ENCODE data around the gene GNAQ. TPM values are rescaled to one million over a fixed set of nuclear protein-coding genes. Genes with fewer than 3 reads are reported as not detected.

GNAQ gene
- polyA plus RNA-seq, 3 donors, result 8.3 to 51.0 (median 9.6) TPM

GRCh38 chr9:77806741-77807140 is 224.9 kb downstream of the GNAQ start:
- Mint-ChIP-seq H3K4me3 (no peak overlapping the region), H3K27me3 (ENCODE audit: low read depth in 3 of 3) (no peaks in the 10 kb centered on the region), H3K36me3 (peaks cover 57 to 71% of the 10 kb centered on the region in 2 donors), H3K9me3 (no peaks in the 10 kb centered on the region), H3K4me1 (peaks cover 23% of the 10 kb centered on the region), H3K27ac (peak overlapping the region in 2 of 7 donors; percentile 1 to 21)
- no peak overlapping the region for H3K4me3 ChIP-seq (replicated peaks in 1 of 3; ENCODE audit: low read depth in 2 of 3, low read length in 3 of 3)
- intact Hi-C loops (cut with micrococcal nuclease), result no loop called here
- no peaks in the 10 kb centered on the region for H3K9me3 ChIP-seq (replicated peaks in 1 of 2; ENCODE audit: control insufficient read depth in 1 of 2, insufficient read depth in 1 of 2, low read length in 2 of 2)
- peaks cover 55% of the 10 kb centered on the region for H3K79me2 ChIP-seq (ENCODE audit: insufficient read depth, low read length)
- H3K9ac ChIP-seq (ENCODE audit: insufficient read depth, low read length, poor library complexity, severe bottlenecking), result no peak overlapping the region
- no peak for DNase-seq
- WGBS (ENCODE audit: insufficient coverage), result 95% methylated on average over 2 of the region's 5 CpGs
- no peaks in the 10 kb centered on the region for H3K27me3 ChIP-seq (ENCODE audit: control insufficient read depth in 2 of 2, insufficient read depth in 2 of 2, low read length in 2 of 2)
- peaks cover 95% of the 10 kb centered on the region for H4K20me1 ChIP-seq (ENCODE audit: insufficient read depth, low read length)
- peak overlapping the region in 1 of 2 donors; percentile 51 for H3K27ac ChIP-seq (ENCODE audit: low read depth in 1 of 2, low read length in 2 of 2)
- TF ChIP-seq CTCF (IDR thresholded peaks at IDR 0.05), result no peak
- H2AFZ ChIP-seq (ENCODE audit: insufficient read depth, low read depth, low read length, poor library complexity, severe bottlenecking), result no peak overlapping the region
- H3K4me1 ChIP-seq (ENCODE audit: control insufficient read depth in 1 of 2, insufficient read depth in 2 of 2, low read length in 2 of 2), result peaks cover 9 to 15% of the 10 kb centered on the region in 2 donors
- H3K4me2 ChIP-seq (replicated peaks; ENCODE audit: extremely low read depth, low read length, poor library complexity, severe bottlenecking), result no peak overlapping the region
- peaks cover 20 to 74% of the 10 kb centered on the region in 2 donors for H3K36me3 ChIP-seq (replicated peaks in 1 of 2; ENCODE audit: control insufficient read depth in 1 of 2, insufficient read depth in 2 of 2, low read length in 2 of 2)

- no CpG with 5 or more reads among the region's 2 CpGs for WGBS (ENCODE audit: insufficient coverage)
- H3K27me3 Mint-ChIP-seq (ENCODE audit: low read depth in 3 of 3), result no peaks in the 10 kb centered on the region
Observed at GRCh38 chr9:77805810-77806209, 225.8 kb downstream of the GNAQ start.

More at GRCh38 chr9:77805810-77806209, 225.8 kb downstream of the GNAQ start:
- peaks cover 9 to 15% of the 10 kb centered on the region in 2 donors for H3K4me1 ChIP-seq (ENCODE audit: control insufficient read depth in 1 of 2, insufficient read depth in 2 of 2, low read length in 2 of 2)
- peaks cover 12 to 75% of the 10 kb centered on the region in 2 donors for H3K36me3 ChIP-seq (replicated peaks in 1 of 2; ENCODE audit: control insufficient read depth in 1 of 2, insufficient read depth in 2 of 2, low read length in 2 of 2)
- H3K4me3 ChIP-seq (replicated peaks in 1 of 3; ENCODE audit: low read depth in 2 of 3, low read length in 3 of 3), result no peak overlapping the region
- peaks cover 64% of the 10 kb centered on the region for H3K79me2 ChIP-seq (ENCODE audit: insufficient read depth, low read length)
- Mint-ChIP-seq H3K36me3 (peaks cover 50 to 65% of the 10 kb centered on the region in 2 donors), H3K4me1 (peaks cover 24% of the 10 kb centered on the region), H3K27ac (peak overlapping the region in 1 of 7 donors; percentile 79), H3K9me3 (no peaks in the 10 kb centered on the region), H3K4me3 (no peak overlapping the region)
- no peak for DNase-seq
- no peak overlapping the region for H2AFZ ChIP-seq (ENCODE audit: insufficient read depth, low read depth, low read length, poor library complexity, severe bottlenecking)
- intact Hi-C loops (cut with micrococcal nuclease), result no loop called here
- no peak overlapping the region for H3K4me2 ChIP-seq (replicated peaks; ENCODE audit: extremely low read depth, low read length, poor library complexity, severe bottlenecking)
- no peaks in the 10 kb centered on the region for H3K27me3 ChIP-seq (ENCODE audit: control insufficient read depth in 2 of 2, insufficient read depth in 2 of 2, low read length in 2 of 2)
- H3K27ac ChIP-seq (ENCODE audit: low read depth in 1 of 2, low read length in 2 of 2), result no peak overlapping the region
- no peak overlapping the region for H3K9ac ChIP-seq (ENCODE audit: insufficient read depth, low read length, poor library complexity, severe bottlenecking)
- peaks cover 96% of the 10 kb centered on the region for H4K20me1 ChIP-seq (ENCODE audit: insufficient read depth, low read length)
- no peak for TF ChIP-seq CTCF (IDR thresholded peaks at IDR 0.05)
- H3K9me3 ChIP-seq (replicated peaks in 1 of 2; ENCODE audit: control insufficient read depth in 1 of 2, insufficient read depth in 1 of 2, low read length in 2 of 2), result no peaks in the 10 kb centered on the region

All from CD14-positive monocyte (primary cell).